NCI-H1417 (cell line): Measurements from ENCODE around the gene ASB14.
"Not testable (repeated sequence)": the region's sequence is repeated elsewhere in the genome, so short reads cannot be mapped to it uniquely, and the experiment has no call there.

Experiments
- DNase-seq, 3 experiments: peaks; one replicate each; lab custom pipeline; 2025; lab: John Stamatoyannopoulos, UW

ASB14 gene

DNA sequence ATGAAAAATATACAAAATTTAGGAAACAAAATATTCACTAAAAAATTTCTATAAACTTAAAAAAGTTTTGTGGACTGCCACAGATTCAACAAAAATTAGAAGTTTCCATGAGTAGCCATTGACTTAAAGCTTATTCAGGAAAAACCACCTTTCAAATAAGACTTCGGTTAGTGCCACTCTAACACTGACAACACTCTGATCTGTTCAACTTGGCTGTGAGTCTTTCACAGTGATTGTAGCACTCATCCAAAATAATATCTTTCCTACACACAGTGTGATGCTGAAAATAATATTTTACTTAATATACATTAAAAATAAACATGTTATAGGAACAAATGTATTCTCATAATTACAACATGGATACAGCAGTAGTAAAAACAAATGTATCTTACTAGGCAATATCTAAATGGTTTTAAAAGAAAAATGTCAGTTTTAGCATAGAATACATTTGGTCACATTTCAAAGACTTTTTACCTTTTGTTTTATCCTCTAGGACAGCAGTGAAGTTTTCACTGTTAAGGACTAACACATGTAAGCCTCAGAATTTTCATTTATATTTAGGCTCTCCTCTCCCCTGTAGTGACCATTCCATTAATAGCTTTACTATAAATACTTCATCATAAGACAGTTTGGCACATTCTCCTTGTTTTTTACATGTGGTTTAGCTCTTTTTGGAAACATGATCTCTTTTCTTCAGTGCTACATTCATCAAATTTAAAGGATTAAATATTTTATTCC, at the start of gene ASB14:
Gene ASB14, minus strand, starts transcription at position 527 of the 738 bp plus-strand sequence. CDS start 652 bp downstream, outside the sequence.
- DNase-seq = no peak

DNA sequence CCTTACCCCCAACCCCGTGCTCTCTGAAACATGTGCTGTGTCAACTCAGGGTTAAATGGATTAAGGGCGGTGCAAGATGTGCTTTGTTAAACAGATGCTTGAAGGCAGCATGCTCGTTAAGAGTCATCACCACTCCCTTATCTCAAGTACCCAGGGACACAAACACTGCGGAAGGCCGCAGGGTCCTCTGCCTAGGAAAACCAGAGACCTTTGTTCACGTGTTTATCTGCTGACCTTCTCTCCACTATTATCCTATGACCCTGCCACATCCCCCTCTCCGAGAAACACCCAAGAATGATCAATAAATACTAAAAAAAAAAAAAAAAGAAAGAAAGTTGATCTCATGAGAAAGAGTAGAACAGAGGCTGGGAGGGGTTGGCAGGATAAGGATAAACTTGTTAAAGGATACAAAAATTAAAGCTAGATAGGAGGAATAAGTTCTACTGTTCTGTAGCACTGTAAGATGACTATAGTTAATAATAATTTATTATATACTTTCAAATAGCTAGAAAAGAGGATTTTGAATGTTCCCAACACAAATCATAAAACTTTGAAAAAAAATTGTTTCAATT, 46.7 kb upstream of the ASB14 start:
- not testable (repeated sequence) for DNase-seq

DNA sequence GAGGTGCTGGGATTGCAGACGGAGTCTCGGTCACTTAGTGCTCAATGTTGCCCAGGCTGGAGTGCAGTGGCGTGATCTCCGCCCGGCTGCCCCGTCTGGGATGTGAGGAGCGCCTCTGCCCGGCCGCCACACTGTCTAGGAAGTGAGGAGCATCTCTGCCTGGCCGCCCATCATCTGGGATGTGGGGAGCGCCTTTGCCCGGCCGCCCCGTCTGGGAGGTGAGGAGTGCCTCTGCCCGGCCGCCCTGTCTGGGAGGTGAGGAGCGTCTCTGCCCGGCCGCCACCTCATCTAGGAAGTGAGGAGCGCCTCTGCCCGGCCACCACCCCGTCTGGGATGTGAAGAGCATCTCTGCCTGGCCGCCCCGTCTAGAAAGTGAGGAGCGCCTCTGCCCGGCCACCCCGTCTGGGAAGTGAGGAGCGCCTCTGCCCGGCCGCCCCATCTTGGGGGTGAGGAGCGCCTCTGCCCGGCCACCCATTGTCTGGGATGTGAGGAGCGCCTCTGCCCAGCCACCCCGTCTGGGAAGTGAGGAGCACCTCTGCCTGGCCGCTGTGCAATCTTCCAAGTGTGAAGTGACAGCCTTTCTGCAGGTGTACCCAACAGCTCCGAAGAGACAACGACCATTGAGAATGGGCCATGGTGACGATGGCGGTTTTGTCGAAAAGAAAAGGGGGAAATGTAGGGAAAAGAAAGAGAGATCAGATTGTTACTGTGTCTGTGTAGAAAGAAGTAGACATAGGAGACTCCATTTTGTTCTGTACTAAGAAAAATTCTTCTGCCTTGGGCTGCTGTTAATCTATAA, 46.0 kb upstream of the ASB14 start:
- not testable (repeated sequence) for DNase-seq

DNA sequence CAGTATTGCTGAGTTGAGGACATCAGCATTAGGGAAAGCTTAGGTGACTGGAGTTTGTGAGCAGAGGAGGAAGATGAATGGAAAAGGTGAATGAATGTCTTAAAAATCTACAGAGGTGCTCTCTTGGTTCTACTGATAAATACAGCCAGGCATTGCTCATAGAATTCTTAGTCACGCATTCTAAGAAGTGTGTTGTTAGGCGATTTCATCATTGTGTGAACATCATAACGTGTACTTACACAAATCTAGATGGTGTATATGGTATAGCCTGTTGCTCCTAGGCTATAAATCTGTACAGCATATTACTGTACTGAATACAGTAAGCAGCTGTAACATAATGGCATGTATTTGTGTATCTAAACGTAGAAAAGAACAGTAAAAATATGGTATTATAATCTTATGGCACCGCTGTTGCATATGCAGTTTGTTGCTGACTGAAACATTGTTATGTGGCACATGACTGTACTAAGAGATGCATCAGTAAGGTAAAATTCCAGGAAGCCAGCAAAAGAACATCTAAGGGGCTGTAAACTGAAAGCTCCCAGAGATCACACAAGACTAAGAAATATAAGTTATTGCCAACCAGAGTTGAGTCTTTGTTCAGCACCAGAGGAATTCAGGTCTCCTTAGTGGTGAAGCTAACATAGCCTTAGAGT, 42.9 kb upstream of the ASB14 start:
- DNase-seq = no peak

DNA sequence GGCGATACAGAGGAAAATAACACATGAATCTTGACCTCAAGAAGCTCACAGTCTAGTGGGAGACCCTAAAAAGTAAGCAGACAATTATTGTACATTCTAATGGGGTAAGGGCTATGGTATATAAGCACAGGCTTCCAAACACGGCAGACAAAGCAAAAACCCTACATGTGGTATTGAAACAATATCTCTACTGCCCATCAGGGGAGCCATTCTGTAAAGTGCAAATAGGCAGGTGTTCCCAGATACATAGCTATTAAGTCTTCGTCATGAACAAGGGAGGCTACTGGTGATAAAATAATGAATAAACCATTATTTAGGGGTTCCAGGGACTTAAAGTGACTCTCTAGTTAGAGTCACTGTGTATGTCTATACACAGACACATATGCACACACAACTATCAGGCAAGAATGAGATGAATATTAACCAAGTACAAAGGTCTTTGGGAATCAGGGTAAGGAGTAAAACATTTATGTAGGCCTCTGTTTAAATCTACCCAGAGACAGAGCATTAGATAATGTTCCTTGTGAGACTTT, 38.7 kb upstream of the ASB14 start:
- peak in 2 of 3 experiments; percentile 26 to 83 for DNase-seq

DNA sequence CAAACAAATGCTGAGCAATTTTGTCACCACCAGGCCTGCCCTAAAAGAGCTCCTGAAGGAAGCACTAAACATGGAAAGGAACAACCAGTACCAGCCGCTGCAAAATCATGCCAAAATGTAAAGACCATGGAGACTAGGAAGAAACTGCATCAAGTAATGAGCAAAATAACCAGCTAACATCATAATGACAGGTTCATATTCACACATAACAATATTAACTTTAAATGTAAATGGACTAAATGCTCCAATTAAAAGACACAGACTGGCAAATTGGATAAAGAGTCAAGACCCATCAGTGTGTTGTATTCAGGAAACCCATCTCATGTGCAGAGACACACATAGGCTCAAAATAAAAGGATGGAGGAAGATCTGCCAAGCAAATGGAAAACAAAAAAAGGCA, 34.0 kb upstream of the ASB14 start:
- DNase-seq = not testable (repeated sequence)

DNA sequence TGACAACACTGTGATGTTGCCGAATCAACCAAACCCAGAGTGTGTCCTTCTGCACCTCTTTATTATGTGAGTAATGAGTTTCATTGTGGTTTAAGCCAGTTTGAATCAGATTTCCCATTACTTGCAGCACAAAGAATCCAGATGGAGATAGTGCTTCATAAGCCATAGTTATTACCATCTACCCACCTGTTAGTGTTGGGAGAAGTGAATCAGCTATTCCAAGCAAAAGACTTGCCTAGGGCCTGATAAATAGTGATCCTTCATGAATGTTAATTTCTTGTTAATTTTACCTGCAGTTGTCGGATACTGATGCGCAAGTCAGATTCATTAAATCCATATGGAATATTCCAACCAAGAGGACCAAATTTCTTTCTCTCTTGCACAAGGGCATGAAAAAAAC, 21.7 kb upstream of the ASB14 start:
- no peak for DNase-seq

DNA sequence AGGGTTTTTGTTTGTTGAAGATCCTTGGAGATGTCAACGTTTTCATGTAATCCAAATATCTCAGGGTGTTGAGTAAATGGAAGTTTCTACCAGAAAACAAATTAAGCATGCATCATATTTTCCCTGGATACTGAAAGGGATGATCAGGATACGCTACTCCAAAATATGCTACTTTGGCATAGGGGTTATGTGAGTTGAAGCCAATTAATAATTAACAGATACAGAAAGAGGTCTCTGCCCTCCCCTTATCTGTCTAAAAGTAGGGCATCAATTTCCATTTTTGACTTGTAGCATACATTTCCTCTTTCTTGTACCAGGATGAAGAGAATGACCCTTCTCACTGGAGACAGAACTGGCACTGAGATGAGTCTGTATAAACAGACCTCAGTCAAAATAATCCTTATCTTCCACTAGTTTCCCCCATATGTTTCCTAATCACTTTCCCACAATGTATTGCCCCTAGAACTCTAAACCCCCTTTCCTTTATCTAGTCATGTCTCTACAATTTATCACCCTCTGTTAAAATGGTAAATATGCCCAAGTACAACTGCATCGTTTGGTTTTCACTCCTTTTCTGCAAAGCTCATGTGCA, 17.4 kb upstream of the ASB14 start:
- no peak for DNase-seq

DNA sequence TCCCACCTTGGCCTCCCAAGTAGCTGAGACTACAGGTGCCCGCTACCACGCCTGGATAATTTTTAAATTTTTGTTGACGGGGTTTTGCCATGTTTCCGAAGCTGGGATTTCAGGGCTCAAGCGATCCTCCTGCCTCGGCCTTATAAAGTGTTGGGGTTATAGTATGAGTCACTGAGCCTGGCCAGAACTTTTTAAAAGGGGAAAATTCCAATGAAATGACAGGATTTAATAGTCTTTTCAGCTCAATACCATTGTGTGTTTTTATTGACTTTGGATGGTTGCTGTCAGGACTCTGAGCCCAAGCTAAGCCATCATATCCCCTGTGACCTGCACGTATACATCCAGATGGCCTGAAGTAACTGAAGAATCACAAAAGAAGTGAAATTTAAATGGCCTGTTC, 11.0 kb upstream of the ASB14 start:
- DNase-seq = not testable (repeated sequence)

DNA sequence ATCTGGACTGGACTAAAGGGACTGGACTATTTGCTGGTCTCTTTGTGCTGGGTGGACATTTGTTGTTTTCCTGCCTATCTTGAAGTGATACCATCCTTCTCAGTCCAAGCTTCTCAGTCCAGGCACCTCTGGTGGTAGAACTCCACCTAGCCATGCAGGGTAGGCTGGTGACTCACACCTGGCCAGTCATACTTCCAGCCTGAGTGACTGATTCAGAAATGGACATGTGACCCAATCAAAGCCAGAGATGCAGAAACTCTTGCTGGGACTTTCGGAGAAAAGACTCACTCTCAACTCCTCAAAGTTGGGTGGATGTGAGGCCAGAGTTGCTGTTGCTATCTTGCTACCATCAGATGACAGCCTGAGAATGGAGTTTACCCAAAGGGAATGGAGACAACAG, 5.6 kb upstream of the ASB14 start:
- DNase-seq = no peak

DNA sequence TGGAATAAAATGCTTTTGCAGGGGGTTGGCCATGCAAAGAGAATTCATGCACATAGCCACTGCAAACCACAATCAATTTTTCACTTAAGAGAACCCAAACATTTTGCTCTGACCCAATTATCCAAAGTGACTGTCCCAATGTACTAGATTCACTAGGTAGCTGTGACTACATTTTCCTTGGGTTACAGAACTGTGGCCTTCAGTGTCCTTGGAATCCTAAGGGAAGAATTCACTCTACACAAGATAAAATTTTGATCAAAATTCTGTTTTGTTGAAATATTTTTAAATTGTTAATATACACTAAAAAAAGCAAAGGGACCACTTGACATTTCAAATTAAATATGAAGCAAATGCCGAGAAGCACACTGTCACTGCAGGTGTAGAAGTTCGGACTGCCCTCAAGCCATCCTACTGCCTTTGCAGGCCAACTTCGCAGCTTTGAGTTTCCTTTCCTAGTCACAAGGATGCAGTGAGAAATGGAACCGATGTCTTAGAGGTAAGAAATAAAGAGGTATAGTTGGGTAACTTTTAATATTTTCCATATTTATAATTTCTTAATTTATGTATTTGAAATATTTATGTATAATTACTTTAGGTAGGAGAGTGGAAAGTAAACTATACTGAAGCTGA, 527 bp upstream of the ASB14 start:
- DNase-seq = no peak

DNA sequence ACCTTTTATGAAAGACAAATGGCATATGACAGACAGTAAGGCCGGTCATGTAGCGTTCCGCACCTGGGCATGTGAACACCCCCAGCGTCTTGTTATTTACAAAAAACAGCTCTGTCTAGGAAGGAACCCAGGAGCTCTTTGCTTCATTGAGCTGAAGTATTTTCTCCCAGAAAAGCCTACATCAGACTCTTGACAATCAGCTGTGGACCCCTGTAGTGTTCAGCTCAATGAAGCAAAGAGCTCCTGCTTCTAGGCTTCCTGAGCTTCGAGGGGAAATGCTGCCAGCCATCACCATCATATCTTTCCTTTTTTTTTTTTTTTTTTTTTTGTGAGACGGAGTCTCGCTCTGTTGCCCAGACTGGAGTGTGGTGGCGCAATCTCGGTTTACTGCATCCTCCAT, 4.1 kb downstream of the ASB14 start:
- DNase-seq = no peak

DNA sequence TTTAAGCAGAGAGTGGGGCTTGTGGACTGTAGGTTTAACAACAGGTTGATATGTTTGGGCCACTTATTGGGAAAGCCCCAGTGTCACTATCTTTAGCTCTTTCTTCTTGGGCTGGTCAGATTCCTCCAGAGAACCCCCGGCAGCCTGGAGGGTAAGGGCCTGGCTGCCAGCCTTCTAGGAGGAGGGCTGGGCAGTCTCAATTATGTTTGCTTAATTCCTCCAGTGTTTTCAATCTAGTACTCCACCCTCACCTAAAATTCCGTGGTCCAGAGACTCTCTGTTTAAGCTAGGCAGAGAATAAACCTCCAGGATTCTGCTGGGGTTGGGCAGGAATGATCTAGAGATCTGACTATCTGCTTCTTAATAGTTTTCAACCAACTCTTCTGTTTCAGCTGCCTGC, 5.3 kb downstream of the ASB14 start:
- DNase-seq = no peak

DNA sequence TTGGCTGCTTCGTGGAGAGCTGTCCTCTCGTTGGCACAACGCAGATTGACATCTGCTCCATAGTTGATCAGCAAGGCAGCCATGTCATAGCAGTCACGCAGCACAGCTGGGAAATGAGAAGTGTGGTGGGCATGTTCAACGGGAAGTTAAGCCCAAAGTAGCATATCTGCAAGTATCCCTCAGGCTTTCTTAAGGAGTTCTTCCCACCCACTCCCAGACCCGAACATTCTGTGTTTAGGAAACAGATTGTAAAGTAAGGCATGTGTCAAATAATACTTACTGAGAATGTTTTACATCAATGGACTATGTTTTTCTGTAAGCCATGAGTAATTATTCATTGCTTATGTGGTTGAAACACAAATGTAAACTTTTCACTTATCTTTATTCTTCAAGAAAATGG, 9.2 kb downstream of the ASB14 start:
- DNase-seq = no peak

DNA sequence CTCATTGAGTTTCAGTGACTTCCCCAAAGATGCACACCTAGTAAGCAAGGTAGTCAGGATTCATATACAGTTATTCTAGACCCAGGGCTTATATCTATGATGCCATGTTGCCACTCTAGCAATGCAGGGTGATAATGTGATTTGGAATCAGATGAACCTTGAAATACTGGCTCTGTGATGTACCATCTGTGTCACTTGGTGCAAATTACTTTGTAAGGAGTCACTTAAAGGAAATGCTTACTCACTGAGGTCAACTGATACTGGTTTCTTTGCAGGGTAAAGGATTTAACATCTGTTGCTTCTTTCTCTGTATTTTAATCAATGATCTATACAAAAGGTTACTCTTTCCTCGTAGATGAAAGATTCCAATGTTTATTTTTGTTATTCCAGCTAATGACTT, 10.8 kb downstream of the ASB14 start:
- no peak for DNase-seq

DNA sequence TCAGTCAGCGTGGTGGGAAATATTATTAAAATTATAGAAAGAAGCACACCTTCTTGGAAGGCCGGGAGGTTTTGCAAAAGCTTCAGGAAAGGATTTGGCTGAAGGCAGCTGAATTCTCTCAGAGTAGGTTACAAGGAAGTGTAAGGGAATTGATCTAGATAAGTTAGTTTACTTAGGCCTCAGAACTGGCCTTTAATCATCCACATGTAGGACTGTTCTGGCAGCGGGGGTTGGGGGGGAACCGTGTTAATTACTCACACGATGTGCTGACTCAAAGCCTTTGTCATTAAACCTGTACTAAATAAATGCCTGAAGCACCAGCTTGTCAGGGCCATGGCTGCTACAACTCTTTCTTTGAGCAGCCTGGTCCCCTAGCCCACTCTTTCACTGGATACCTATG, 12.8 kb downstream of the ASB14 start:
- DNase-seq = no peak

DNA sequence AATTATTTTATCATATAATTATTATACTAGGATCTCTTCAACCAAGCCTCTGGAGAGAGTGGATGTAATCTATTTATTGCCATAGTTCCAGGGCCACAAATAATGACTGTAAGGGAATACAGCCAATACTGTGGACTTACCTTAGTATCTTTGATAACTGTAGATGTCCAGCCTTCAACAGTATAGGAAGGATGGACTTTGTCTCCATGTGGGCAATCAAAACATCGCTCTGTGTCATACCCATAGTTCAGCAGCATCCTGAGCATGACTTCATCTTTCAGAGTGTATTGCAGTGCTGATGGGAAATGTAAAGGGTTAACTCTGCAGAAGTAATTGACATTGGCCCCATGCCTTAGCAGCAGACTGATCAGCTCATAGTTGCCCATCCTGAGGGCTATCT, 14.2 kb downstream of the ASB14 start:
- DNase-seq = no peak

DNA sequence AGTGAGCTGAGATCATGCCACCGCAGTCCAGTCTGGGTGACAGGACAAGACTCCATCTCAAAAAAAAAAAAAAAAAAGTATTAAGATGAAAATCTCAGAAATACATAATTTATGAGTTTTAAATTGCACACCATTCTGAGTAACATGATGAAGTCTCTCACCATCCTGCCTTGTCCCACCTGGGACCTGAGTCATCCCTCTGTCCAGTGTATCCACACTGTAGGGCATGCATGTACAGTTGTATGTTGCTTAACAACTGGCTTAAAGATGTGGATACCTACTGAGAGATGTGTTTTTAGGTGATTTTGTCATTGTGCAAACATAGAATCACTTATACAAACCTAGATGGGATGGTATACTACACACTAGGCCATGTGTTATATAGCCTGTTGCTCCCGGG, 17.1 kb downstream of the ASB14 start:
- DNase-seq = no peak

DNA sequence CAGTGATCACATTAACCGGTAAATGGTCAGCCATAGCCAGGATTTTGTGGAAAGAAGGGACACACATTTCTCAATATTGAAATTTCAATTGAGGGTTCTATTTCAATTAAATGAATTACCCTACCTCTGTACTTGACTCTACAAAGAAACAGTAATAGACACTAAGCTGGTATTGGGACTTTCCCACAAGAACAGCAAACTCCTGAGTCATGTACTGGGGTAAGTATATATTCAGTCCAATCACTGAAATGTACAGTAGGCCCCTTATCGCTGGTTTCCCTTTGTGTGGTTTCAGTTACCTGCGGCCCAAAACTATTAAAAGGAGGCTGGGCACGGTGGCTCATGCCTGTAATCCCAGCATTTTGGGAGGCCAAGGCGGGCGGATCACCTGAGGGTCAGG, 17.6 kb downstream of the ASB14 start:
- no peak for DNase-seq

DNA sequence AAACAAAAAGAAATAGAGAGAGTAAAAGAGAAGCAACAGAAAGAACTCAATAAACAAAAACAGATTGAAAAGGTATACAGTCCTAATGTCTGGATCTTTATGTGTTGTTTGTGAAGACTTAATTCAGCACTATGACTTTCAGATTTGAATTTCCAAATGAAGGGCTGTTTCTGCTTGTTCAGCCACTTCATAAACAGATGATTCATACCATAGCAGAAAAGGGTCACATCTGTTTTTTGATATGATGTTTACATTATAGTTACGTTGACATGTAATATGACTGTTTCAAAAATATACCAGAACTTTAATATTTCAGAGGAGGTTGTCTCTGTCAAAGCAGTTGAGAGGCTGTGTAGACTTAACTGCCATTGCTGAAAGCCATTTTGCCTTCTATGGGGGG, 24.1 kb downstream of the ASB14 start:
- no peak for DNase-seq

DNA sequence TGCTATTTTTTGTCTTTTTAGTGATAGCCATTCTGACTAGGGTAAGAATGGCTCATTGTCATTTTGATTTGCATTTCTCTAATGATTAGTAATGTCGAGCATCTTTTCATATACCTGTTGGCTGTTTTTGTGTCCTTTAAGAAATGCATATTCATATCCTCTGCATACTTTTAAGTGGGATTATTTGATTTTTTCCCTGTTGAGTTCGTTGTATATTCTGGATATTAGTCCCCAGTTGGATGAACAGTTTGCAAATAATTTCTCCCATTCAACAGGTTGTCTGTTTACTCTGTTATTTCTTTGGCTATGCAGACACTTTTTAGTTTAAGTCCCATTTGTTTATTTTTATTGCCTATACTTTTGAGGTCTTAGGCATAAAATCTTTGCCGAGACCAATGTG, 30.6 kb downstream of the ASB14 start:
- DNase-seq = no peak

DNA sequence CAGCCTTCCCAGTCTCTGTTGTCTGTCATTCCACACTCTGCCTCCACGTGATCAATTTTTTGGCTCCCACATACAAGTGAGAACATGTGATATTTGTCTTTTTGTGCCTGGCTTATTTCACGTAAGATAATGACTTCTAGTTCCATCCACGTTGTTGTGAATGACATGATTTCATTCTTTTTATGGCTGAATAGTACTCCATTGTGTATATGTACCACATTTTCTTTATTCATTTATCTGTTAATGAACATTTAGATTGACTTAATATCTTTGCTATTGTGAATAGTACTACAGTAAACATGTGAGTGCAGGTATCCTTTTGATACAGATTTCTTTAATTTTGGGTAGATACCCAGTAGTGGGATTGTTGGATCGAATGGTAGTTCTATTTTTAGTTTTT, 31.4 kb downstream of the ASB14 start:
- DNase-seq = no peak
